Neural progenitor cell (in vitro differentiated cells): ENCODE results near the gene TCEANC.

ENCODE experiments used
- EZH2 ChIP-seq: fragments of 200-600 bp; sonication (generic); IDR thresholded peaks from 2 replicates; pipeline ENCODE4 v1.6.1; 2017; ENCODE audit warnings: antibody characterized with exemption, mild to moderate bottlenecking, moderate library complexity
- EZH2phosphoT487 ChIP-seq: fragments of 200-600 bp; sonication (generic); IDR thresholded peaks from 2 replicates; pipeline ENCODE4 v1.6.1; 2017; ENCODE audit warnings: antibody characterized with exemption
- TF ChIP-seq, protein P1 (sequence below): fragments of 200-600 bp; sonication (generic); IDR thresholded peaks from 2 replicates; pipeline ENCODE4 v1.5.1; 2017; ENCODE audit warnings: antibody characterized with exemption, mild to moderate bottlenecking

DNA sequence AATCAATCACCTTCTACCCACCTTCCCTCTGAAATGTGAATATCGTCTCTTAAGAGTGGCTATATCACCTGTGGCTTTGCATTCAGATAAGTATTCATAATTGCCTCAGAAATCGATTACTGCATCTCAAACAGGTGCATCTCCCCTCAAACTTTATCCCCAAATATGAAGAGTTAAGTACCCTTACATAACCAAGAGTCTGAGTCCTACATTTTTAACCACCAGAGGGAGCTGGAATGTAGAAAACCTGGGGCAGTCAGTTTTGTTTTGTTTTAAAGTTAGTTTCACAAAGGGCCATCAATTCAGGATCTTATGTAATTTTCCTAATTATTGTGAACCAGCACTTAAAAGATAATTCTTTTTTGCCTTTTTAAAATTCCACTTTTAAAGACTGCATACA is 5.7 kb downstream of the TCEANC start:
- TF ChIP-seq EZH2 (no peak), EZH2phosphoT487 (no peak)
- TF ChIP-seq, protein P1, sequence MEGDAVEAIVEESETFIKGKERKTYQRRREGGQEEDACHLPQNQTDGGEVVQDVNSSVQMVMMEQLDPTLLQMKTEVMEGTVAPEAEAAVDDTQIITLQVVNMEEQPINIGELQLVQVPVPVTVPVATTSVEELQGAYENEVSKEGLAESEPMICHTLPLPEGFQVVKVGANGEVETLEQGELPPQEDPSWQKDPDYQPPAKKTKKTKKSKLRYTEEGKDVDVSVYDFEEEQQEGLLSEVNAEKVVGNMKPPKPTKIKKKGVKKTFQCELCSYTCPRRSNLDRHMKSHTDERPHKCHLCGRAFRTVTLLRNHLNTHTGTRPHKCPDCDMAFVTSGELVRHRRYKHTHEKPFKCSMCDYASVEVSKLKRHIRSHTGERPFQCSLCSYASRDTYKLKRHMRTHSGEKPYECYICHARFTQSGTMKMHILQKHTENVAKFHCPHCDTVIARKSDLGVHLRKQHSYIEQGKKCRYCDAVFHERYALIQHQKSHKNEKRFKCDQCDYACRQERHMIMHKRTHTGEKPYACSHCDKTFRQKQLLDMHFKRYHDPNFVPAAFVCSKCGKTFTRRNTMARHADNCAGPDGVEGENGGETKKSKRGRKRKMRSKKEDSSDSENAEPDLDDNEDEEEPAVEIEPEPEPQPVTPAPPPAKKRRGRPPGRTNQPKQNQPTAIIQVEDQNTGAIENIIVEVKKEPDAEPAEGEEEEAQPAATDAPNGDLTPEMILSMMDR: peak; percentile 72
